GM19463 (cell line): ENCODE measurements around the gene AKAP6.

Experiments used
- ATAC-seq: cut with Tn5 transposase; IDR thresholded peaks from one replicate; pipeline ENCODE4 v1.9.1; 2021; ENCODE audit warnings: mild to moderate bottlenecking, moderate library complexity; ENCODE audit not compliant: unreplicated experiment

The AKAP6 gene

GRCh38 chr14:32330351-32331111 is 1.4 kb downstream of the AKAP6 start:
- no peak for ATAC-seq

GRCh38 chr14:32331206-32331605 is 2.1 kb downstream of the AKAP6 start:
- ATAC-seq: no peak

- ATAC-seq: no peak
Measured at GRCh38 chr14:32332415-32333316, 3.6 kb downstream of the AKAP6 start.

DNA sequence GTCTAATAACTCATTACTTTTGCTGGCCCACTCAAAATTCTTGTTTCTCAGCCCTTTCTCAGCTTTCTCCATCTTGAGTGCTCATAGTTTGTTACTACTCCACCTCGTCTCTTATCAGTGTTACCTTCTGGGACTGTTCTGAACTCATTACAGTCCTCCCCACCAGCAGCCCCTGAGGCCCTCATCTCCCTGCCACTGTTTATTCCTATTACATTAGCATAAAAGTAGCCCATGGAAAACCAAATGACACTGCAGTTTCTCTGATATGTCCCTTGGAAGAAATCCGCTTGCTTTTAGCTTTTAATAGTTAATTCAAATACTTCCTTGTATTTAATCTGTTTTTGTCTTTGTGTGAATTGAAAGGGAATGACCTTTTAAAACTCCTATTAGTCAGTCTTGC is 7.6 kb downstream of the AKAP6 start:
- ATAC-seq: no peak

- no peak for ATAC-seq
Measured at GRCh38 chr14:32337759-32338158, 8.7 kb downstream of the AKAP6 start.

GRCh38 chr14:32339188-32339587 is 10.1 kb downstream of the AKAP6 start:
- no peak for ATAC-seq

DNA sequence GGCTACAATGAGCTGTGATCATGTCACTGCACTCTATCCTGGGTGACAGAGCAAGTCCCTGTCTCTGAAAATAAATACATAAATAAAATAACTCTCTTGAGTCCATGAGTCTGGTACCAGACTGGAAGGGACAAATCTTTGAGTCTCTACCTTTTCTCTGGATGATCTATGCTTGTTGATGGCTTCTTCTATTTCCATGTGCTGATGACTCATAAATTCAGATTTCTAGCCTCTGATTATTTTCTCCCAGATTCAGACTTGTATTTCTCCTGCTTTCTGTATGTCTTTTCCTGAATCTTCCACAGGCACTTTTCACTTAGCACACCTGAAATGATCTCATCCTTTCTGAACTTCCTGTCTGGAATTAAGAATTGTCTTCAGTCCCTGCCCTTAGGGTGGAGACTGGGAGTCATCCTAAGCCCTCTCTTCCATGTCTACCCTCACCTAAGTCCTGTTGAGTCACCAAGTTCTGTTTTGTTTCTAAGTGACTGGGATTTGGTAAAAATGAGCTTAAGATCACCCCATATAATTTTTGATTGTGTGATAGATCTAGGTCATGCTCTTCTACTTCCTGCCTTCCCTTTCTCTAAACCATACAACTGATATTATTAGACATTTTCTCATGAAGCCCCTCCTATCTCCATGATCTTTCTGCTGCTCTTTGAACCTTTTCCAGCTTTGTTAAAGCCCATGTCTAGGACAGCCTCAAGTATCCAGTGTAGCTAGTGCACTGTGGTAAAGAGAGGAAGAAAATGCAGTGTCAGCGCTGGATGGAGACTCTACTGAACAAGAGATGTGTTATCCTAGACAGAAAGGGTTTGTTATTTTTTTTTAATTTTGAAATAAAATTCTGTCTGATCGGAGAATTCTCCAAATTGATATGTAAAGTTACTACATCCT is 13.1 kb downstream of the AKAP6 start:
- no peak for ATAC-seq

DNA sequence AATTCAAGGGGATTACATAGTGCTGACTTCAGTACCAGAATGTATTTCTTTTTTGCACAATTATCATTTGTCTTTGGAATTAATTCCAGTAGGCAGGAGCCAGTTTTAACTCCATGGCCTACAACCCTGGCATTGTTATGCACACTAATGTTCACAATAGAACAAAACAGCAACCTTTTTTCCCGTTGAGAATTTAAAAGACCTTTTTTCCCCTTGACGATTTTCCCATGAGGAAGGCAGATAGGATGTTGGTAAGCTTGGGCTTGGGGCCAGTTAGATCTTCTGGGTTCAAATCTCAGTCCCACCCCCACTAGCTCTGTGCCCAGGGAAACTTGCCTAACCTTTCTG is 13.7 kb downstream of the AKAP6 start:
- no peak for ATAC-seq

- ATAC-seq: no peak
Measured at GRCh38 chr14:32343926-32344430, 14.9 kb downstream of the AKAP6 start.

DNA sequence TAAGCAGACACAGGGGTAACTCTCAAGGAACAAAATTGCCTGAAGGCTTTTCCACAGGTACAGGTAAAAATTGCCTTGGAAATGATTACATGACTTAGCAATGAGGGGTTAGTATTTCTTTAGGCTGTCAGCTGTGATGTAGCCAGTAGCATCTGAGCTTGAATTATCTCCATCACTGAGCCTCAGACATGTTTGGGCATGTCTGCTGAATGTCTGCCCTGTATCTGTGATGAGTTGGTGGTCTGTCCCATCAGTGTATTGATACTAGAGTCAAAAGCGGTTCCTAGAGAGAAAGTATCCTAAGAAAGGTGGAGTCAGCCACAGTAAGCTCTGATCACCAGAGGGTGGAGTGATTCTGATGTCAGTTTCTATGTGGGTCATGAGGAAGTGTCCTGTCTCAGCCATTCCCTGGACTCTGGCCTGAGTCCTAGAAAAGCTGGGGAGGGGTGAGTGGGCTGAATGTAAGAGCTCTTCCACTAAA is 16.3 kb downstream of the AKAP6 start:
- ATAC-seq: no peak

DNA sequence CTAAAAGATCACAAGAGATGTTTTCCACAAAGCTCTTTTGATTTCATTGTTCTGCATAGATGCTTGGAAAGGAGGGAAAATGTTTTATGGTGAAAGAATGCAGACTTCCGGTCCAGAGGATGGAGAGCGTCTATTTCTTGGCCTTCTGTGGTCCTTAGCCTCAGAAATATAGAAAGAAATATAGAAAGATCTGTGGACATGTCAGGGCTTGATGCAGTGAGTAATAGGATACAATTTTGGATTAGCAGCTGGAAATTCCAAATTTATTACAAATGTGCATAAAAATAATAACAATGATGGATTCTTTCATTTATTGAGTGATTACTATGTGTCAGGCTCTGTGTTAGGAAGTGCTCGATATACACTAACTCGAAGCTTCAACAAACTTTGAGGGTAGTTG is 20.2 kb downstream of the AKAP6 start:
- no peak for ATAC-seq

- ATAC-seq: peak; percentile 96
Measured at GRCh38 chr14:32350020-32350419, 20.9 kb downstream of the AKAP6 start.

GRCh38 chr14:32352631-32353030 is 23.5 kb downstream of the AKAP6 start:
- no peak for ATAC-seq

DNA sequence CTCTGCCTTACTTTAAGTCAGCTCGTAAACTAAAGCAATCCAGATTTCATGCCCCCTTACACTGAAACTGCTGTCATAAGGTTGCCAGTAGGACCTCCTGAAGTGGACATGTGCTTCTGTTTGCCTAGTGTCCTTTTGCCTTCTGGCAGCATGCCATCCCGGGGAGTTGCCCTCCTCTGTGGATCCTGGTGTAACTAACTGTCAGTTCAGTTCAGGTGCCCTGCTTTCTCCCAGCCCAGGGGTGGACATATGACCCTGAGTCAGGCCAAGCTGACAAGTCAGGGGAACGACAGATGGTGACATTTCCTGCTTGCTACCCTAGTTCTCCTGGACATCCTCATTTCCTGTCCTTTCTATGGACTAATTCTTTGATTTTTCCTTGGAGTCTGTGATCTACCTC is 25.6 kb downstream of the AKAP6 start:
- no peak for ATAC-seq

DNA sequence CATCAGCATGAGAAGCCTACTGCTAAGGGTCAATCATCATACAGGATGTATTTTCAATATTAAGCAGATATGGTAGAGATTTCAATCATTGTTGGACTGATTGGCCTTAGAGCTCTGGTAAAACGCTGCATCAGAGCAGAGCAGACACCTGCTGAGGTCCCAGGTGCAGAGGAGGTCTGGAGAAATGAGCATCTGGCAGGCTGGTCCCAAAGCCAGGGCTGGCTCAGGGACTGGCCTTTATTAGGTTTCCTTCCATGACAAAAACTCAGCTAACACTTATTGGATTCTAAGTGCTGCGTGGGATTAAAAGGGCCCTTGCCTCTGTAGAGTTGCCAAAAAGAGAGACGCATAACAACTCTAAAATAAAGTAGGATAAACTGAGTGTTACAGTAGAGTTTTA is 29.7 kb downstream of the AKAP6 start:
- no peak for ATAC-seq

DNA sequence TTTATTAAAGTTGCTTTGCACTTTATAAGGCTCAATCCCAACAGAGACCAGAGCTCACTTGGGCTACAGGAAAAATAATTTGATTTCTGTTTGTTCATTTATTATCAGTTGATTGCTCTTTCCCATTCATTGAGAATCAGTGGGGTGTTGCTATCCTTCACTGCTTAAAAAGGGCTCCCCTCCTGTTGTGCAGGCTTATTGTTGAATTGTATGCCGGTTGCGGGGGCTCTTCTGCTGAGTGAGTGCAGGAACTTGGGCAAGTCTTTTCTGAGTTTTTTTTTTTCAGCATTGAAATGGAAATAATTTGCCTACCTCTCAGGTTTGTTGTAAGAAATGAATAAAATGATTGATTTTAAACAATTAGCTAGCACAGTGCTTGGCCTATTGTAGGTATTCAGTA is 32.6 kb downstream of the AKAP6 start:
- no peak for ATAC-seq

- no peak for ATAC-seq
Measured at GRCh38 chr14:32363761-32364160, 34.7 kb downstream of the AKAP6 start.

DNA sequence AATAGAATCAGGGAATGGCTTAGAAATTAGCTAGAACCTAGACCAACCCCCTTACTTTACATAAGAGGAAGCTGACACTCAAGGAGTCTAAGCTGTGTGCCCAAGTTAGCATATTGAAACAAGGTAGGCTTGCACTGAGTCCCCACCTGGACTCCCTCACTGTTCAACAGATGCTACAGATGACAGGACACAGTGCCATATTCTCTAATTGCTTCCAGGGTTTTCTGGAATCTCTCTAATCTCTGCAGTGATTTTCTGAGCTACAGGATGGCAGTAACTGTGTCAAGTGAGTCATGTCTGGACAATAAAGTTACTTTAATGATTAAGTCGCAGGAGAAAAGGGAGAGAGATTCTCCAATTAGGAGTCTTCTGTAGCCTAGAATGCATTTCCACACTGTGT is 35.8 kb downstream of the AKAP6 start:
- ATAC-seq: no peak

DNA sequence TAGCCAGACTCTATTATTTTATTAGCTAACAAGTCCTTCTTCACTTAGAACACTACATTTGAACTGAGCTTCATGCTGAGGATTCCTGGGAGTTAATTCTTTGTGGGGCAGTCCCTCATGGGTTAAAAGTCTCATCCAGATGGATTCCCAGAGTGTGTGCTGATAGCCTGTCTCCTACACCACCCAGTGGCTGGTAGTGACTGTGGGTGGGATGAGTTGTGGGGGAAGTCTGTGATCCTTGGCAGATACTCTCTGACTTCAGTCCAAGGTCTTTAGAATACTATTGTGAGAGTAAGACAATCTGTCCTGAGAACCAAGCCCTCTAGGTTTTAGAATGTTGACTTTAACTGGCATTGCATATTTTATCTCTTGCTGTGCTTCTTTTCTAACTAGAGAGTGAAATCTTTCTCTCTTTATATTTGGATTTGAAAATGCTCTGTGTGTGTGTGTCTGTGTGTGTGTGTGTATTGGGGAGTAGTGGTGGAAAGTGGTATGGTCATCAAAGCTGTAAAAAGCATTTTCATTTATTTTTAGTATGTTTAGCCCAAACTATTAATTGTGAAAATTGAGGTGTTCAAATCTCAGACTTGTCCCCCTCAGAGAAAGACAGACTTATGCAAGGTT is 37.3 kb downstream of the AKAP6 start:
- ATAC-seq: no peak

DNA sequence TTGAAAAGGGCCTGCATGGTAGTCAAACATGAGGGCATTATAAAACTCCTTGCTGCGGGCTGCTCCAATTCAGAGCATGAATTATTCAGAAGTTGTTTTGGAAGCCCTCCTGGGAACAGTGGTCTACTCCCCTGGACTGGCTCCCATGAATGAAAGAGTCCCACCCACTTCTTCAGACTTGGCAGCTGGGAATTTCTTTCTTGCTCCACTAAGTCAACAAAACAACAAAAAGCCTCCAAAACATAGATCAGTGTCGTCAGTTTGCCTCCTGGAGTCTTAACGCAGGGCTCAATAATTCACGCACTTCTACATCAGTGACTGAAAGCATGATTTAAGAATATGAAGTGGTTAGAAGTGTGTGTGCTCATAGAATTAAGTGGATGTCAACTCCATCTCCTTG is 37.9 kb downstream of the AKAP6 start:
- ATAC-seq: no peak
